Activated CD4-positive, alpha-beta T cell treated with anti-CD3 and anti-CD28 coated beads, Interleukin-2, Interleukin-4, amounts not matched to agents 100 ng/mL and 50 ng/mL, durations not matched to agents 16 hours and 8 hours (primary cell): ENCODE data around the gene OR1D2.
A peak's percentile ranks its signal among the peaks of the same experiment; 100 is the strongest.
"Not testable (repeated sequence)": the region's sequence is repeated elsewhere in the genome, so short reads cannot be mapped to it uniquely, and the experiment has no call there.

Experiments
- DNase-seq: peaks from one replicate; pipeline ENCODE4 v3.0.0-alpha.2; 2020; ENCODE audit warnings: low spot score

Gene OR1D2, protein sequence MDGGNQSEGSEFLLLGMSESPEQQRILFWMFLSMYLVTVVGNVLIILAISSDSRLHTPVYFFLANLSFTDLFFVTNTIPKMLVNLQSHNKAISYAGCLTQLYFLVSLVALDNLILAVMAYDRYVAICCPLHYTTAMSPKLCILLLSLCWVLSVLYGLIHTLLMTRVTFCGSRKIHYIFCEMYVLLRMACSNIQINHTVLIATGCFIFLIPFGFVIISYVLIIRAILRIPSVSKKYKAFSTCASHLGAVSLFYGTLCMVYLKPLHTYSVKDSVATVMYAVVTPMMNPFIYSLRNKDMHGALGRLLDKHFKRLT

DNA sequence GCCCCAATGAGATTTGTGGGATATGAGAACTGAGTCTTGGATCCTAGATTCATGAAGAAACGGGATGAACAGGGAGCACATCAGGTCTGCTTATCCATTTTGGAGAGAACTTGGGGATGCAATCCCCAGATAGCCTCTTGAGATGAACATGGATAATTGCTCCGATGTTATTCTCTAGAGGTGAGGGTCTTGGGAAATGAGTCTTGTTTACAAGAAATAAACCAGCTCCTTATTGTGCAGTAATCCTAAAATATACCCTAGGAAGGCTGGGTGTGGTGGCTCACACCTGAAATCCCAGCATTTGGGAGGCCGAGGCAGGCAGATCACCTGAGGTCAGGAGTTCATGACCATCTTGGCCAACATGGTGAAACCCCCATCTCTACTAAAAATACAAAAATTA lies at the start of gene OR1D2:
OR1D2 (minus strand) TSS at position 101 of the 400 bp plus-strand sequence. CDS start 11,426 bp downstream, outside the sequence.
- DNase-seq, result no peak

DNA sequence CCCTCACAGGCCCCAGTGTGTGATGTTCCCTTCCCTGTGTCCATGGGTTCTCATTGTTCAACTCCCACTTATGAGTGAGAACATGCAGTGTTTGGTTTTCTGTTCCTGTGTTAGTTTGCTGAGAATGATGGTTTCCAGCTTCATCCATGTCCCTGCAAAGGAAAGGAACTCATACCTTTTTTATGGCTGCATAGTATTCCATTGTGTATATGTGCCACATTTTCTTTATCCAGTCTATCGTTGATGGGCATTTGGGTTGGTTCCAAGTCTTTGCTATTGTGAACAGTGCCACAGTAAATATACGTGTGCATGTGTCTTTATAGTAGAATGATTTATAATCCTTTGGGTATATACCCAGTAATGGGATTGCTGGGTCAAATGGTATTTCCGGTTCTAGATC lies 33.3 kb upstream of the OR1D2 start:
- DNase-seq, result not testable (repeated sequence)

DNA sequence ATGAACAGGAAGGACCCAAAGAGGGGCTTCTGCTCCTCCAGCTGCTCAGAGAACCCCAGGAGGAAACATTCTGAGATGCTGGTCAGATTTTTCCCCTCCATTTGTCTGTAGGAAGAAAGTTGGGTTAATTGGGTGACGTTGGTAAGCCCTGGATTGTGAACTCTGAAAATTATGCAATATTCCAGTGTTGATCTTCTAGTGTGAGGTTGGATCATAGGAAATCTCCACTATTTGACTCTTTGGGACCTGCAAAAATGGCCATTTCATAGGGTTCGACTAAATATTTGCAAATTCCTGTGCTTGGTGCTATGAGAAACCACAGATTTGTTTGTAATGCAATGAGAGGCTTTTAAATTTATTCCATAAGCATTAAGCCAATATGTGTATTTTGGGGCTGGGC lies 23.2 kb upstream of the OR1D2 start, which contains the start of gene OR1G1:
OR1G1 (minus strand) TSS at position 101 of the 400 bp plus-strand sequence; CDS start at position 101, 0 bp downstream.
- DNase-seq, result no peak

DNA sequence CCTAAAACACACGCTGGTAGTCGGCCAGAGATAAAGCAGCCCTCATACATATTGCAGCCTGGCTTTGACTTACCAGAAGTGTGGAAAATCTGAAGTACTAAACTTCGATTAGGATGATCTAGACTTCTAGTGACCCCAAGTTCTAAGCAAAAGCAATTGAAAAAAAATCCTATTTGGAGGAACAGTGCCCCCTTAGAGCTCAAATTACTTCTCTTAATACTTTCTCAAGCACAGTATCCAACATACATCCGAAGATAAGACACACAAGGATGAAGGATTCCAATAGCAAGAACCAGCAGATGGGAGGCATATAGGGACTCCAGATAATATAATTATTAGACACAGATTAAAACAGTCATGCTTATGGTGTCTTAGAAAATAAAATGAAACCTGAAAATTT lies 30.4 kb downstream of the OR1D2 start:
- not testable (repeated sequence) for DNase-seq

DNA sequence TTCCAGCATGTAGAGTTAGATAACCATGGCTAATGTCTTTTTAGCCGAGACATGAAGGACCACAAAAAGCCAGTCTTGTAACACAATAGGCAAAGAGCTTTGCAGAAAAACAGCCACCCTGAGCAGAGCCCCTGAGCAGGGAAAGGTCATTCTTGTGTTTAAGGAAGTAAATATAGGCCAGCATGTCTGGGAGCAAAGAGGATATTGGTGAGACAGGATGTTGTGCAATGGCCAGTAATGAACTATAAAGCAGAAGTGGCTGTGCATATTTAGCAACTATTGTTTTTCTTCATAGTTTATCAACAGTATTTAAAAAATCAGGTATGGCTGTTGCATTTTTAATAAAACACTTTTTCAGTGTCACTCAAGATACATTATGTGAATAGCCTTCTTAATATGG lies 39.0 kb downstream of the OR1D2 start:
- not testable (repeated sequence) for DNase-seq

DNA sequence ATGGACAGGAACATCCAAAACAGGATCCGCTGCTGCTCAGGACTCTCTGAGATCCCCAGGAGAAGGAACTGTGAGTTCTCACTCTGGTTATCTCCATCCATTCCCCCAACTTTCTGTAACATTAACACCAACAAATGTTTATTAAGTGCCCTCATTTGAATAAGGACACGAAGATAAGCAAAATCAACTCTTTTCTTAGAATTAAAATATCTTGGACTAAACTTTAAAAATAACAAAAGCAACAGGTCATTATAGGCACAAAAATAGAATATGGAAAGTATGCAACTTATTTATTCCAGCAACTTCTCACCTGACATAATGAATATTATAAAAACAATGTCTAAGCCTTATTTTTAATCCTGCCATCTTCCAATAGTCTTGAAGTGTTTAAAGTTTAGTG lies 40.7 kb downstream of the OR1D2 start, which contains the start of gene OR1D5:
OR1D5 (minus strand) TSS at position 101 of the 400 bp plus-strand sequence; CDS start at position 101, 0 bp downstream.
- DNase-seq, result not testable (repeated sequence)

DNA sequence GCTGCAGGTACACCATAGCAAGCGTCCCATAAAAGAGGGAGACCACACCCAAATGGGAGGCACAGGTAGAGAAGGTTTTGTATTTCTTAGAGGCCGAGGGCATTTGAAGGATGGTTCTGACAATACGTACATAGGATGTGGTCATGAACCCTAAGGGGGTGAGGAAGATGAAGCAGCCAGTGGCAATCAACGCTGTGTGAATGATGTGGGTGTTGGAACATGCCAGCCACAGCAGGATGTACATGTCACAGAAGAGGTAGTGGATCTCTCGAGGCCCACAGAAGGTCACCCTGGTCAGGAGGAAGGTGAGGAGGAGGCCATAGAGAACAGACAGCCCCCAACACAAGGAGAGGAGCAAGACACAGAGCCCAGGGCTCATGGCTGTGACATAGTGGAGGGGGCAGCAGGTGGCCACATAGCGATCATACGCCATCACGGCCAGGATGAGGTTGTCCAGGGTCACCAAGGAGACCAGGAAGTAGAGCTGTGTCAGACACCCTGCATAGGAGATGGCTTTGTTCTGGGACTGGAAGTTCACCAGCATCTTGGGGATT lies 41.3 kb downstream of the OR1D2 start:
- DNase-seq, result not testable (repeated sequence)

DNA sequence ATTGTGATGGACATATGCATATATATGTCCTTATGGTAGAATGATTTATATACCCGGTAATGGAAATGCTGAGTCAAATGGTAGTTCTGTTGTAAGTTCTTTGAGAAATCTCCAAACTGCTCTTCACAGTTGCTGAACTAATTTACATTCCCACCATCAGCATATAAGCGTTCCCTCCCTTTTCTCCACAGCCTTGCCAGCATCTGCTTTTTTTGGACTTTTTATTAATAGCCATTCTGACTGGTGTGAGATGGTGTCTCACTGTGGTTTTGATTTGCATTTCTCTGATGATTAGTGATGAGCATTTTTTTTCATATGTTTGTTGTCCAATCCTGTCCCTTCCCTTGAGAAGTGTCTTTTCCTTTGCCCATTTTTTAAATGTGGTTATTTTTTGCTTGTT lies 49.4 kb downstream of the OR1D2 start:
- DNase-seq, result not testable (repeated sequence)

DNA sequence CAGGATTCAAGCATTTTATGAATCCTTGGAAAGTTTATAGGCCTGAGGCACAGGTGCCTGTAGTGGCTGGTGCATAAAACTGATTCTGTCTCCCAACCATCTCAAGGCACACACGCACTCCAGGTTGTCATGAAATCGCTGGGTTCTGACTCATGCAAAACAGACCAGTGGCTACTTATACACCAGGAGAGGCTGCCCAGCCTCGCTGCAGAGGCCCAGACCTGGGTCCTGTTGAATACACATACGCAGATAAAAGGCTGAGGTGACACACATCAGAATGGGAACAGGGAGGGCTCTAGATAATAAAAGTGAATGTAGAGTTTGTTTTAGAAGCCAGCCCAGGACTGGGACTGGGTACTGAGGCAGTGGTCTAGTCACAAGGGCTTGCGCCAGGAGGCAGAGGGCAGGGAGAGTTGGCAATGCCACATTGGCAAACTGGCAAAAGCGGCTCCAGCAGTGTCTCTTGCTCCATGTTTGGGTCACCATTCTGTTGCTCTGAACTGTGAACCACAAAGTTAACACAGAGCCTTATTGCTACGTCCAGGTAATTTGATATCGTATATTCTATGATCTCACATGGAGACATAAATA lies 54.4 kb downstream of the OR1D2 start:
- DNase-seq, result no peak

DNA sequence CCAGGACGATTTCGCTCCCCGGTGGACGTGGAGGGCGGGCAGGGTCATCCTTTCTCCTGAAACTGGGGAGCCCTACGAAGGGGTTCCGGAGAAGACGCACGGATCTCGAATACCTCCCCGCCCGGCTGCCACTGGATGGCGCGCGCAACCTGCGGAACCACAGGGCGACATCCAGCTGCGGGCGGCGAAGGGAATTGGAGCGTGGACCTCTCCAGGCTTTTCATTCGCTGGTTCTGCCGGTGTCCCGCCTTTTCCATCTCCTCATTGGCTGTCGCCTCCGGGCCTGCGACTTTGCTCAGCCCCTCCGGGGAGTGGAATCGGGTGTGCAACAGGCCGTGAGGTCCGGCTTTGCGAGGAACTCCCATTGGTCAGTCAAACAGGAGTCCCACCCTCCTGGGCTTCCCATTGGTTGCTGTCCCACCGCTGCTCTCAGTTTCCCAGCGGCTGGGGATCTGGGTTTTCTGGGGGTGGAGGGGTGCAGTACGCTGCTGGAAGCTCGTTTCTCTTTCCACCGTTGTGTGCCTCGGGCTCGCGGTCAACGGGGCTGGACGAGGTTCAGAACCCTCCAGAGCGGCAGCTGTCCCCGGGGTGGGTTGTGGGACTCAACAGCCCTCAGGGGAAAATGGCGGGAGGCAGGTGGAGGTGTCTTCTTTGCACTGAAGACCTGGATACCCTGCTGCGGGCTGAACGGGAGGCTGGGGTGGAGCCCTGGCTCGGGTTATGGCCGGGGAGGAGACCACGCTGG lies 55.3 kb downstream of the OR1D2 start:
- peak; percentile 98 for DNase-seq

DNA sequence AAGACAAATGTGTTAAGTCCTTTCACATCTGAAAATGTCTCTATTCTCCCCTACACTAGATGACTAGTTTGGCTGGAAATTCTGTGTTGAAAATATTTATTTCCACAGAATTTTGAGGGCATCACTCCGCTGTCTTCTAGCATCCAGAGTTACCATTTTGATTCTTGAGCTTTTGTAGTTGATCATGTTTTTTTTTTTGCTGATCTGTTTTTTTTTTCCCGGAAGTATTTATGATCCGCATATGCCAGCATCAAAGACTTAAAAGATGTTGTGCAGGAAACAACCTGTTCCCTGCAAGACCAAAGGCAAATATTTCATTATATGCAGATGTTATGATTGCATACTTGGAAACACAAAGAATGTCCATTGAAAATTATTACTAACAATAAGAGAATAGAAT lies 57.5 kb downstream of the OR1D2 start:
- DNase-seq, result no peak

DNA sequence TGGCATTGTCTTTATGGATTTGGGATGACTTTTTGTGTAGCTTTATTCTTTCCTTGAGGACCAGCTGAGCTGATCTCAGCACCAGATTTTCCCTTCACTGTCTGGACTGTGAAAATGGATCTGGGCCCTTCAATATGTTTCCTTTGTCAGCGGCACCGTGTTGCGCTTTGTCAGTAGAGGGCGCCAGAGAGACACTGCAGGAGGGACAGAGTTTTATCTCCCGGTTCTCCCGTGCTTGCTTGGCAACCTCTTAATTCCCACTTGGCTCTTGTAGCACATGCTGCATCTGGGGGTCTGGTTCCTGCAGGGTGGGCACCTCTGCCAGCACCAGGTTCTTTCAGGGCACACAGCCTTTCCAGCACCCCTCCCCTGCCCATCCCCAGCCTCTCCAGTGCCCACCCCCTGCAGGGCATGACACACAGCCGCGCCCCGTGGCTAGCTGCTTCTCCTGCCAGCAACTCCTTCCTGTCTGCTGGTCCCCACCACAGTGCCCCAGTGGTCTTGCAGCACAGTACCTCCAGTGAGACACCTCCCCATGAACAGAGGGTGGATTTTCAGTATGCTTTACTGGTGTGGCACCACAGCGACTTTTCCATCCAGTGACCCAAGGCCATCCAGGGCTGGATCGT lies 60.4 kb downstream of the OR1D2 start:
- DNase-seq, result peak; percentile 42

DNA sequence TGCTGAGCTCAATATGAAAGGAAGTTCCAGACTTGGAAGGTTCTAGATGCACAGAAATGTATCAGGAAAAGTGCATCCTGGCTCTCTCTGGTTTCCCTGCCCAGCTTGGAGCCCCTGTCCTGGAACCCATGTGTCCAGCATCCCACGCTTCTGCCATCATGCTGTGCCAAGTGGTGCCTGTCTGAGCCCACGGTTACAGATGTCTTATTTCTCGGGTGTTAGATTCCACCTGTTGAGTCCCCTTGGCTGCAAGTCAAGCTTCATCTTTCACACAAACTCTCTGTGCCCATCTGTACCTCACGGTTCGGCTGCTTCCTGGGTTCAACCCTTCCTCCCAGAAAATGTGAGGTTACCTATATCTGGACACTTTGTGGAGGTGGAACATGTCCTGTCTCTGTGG lies 63.3 kb downstream of the OR1D2 start:
- DNase-seq, result no peak

DNA sequence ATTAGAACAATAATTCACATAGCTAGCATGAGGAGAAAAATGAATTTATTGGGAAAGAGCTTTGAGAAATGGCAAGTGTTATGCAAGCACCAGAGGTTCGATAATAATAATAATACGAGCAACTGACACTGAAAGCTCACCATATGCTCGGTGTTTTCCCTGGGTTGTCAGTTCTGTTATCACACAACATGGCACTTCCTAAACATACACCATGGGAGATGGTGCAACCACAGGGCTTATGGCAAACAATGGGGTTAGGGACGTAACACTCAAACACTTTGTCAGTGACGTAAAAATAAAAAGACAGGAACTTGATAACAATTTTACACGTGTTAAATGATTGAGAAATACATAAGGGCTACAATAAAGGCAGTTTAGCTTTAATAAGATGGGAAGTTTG lies 64.5 kb downstream of the OR1D2 start:
- DNase-seq, result no peak

DNA sequence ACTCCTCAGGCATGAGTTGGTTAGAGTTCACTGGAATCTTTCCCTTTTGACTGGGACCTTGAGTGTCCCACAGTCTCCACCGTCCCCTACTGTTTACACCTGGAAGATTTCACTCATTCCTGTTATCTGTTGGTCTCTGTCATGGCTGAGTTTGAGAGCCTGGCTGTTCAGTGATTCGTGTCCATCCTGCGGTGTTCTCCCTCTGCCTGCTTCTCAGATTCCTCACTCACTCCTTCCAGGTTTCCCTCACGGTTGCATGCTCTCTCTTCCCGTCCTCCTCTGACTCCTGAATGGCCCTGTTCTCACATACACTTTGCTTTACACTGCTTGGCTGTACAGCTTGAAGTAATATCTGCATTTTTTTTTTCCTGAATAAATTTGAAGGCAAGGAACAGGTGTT lies 65.3 kb downstream of the OR1D2 start:
- DNase-seq, result no peak
